CD4-positive, CD25-positive, alpha-beta regulatory T cell (primary cell): ENCODE results near the gene NGB. TPM values are rescaled to one million over a fixed set of nuclear protein-coding genes. Genes with fewer than 3 reads are reported as not detected.
A peak's percentile ranks its signal among the peaks of the same experiment; 100 is the strongest.

Experiments
- ATAC-seq, 2 donors: fragments of 150-1000 bp; cut with Tn5 transposase; one replicate each; pipeline ENCODE4 v1.10.0; 2021; ENCODE audit warnings: low read depth in 2 of 2, moderate number of reproducible peaks in 2 of 2, moderate library complexity in 1 of 2
- DNase-seq, 3 donors: peaks; one replicate each; pipeline versions ENCODE4 v3.0.0 to v3.0.0-alpha.2; 2012 to 2022; ENCODE audit warnings: mixed read lengths in 1 of 3
- H3K27ac ChIP-seq: one replicate; pipeline ENCODE4 v1.7.0; 2013; ENCODE audit warnings: mild to moderate bottlenecking, low read length; ENCODE audit not compliant: insufficient read depth, poor library complexity, severe bottlenecking
- H3K27me3 ChIP-seq: one replicate; pipeline ENCODE4 v1.7.0; 2013; ENCODE audit warnings: low read length; ENCODE audit not compliant: control insufficient read depth, insufficient read depth
- H3K36me3 ChIP-seq: one replicate; pipeline ENCODE4 v1.7.0; 2013; ENCODE audit warnings: mild to moderate bottlenecking, low read length, moderate library complexity; ENCODE audit not compliant: control insufficient read depth, insufficient read depth
- H3K4me1 ChIP-seq: 2 replicates; pipeline ENCODE4 v1.7.0; 2013; ENCODE audit warnings: mild to moderate bottlenecking, low read length; ENCODE audit not compliant: insufficient read depth, control insufficient read depth, poor library complexity, severe bottlenecking
- H3K4me3 ChIP-seq: one replicate; pipeline ENCODE4 v1.7.0; 2013; ENCODE audit warnings: low read depth, mild to moderate bottlenecking, low read length, moderate library complexity
- H3K9me3 ChIP-seq, 2 experiments: 1 replicate in 1 of 2; 2 replicates in 1 of 2; pipeline ENCODE4 v1.7.0; 2013; ENCODE audit warnings: low read length in 2 of 2, mild to moderate bottlenecking in 1 of 2, moderate library complexity in 1 of 2; ENCODE audit not compliant: control insufficient read depth in 2 of 2
- H3K27ac Mint-ChIP-seq, 3 donors: one replicate each; pipeline ENCODE4 v1.8.0; 2020 to 2022; ENCODE audit warnings: mild to moderate bottlenecking in 3 of 3, mixed read lengths in 3 of 3, moderate library complexity in 2 of 3
- H3K27me3 Mint-ChIP-seq: one replicate; pipeline ENCODE4 v1.8.0; 2022; ENCODE audit warnings: mild to moderate bottlenecking, mixed read lengths
- H3K36me3 Mint-ChIP-seq: one replicate; pipeline ENCODE4 v1.8.0; 2020; ENCODE audit warnings: mixed read lengths
- H3K4me1 Mint-ChIP-seq, 4 donors: one replicate each; pipeline ENCODE4 v1.8.0; 2020 to 2022; ENCODE audit warnings: mixed read lengths in 4 of 4, mild to moderate bottlenecking in 1 of 4
- H3K4me3 Mint-ChIP-seq, 4 donors: one replicate each; pipeline ENCODE4 v1.8.0; 2020 to 2022; ENCODE audit warnings: mild to moderate bottlenecking in 4 of 4, mixed read lengths in 4 of 4, moderate library complexity in 3 of 4
- H3K9me3 Mint-ChIP-seq, 7 donors: one replicate each; pipeline ENCODE4 v1.8.0; 2020 to 2022; ENCODE audit warnings: mixed read lengths in 7 of 7, mild to moderate bottlenecking in 3 of 7, moderate library complexity in 2 of 7
- polyA plus RNA-seq, 4 donors: library from polyadenylated mRNA; unstranded; fragments of 300-500 nt; fragmentation: Illumina TruSeq; gene quantifications; one replicate each; pipeline ENCODE4 v1.2.3, GENCODE V29; 2021
- total RNA-seq: library from RNA; stranded (reverse); gene quantifications from one replicate; pipeline ENCODE4 v1.2.3, GENCODE V29; 2022

NGB gene
- total and polyA plus RNA-seq, 5 donors from 2014 or later = not detected

GRCh38 chr14:77260199-77260598 is 10.8 kb downstream of the NGB start:
- Histone ChIP-seq H3K4me1 (no peaks in the 10 kb centered on the region), H3K9me3 (no peaks in the 10 kb centered on the region), H3K36me3 (no peaks in the 10 kb centered on the region), H3K27ac (no peak overlapping the region), H3K27me3 (no peaks in the 10 kb centered on the region), H3K4me3 (no peak overlapping the region)
- Mint-ChIP-seq H3K27me3 (peaks cover 8% of the 10 kb centered on the region), H3K4me1 (no peaks in the 10 kb centered on the region), H3K36me3 (no peaks in the 10 kb centered on the region), H3K9me3 (no peaks in the 10 kb centered on the region), H3K27ac (peak overlapping the region in 1 of 3 donors; percentile 25), H3K4me3 (no peak overlapping the region)
- ATAC-seq (no peak), DNase-seq (no peak)

GRCh38 chr14:77259025-77259715 is 11.8 kb downstream of the NGB start:
- no peaks in the 10 kb centered on the region for H3K4me1 Mint-ChIP-seq
- no peaks in the 10 kb centered on the region for H3K36me3 Mint-ChIP-seq
- no peaks in the 10 kb centered on the region for H3K9me3 Mint-ChIP-seq

GRCh38 chr14:77258566-77258965 is 12.4 kb downstream of the NGB start:
- Histone ChIP-seq H3K36me3 (no peaks in the 10 kb centered on the region), H3K27ac (no peak overlapping the region), H3K4me1 (no peaks in the 10 kb centered on the region), H3K9me3 (no peaks in the 10 kb centered on the region), H3K4me3 (no peak overlapping the region), H3K27me3 (no peaks in the 10 kb centered on the region)
- H3K27me3 Mint-ChIP-seq = peaks cover 8% of the 10 kb centered on the region
- no peaks in the 10 kb centered on the region for H3K4me1 Mint-ChIP-seq
- no peaks in the 10 kb centered on the region for H3K9me3 Mint-ChIP-seq
- ATAC-seq (no peak), DNase-seq (no peak)
- no peaks in the 10 kb centered on the region for H3K36me3 Mint-ChIP-seq
- no peak overlapping the region for H3K27ac Mint-ChIP-seq
- H3K4me3 Mint-ChIP-seq = no peak overlapping the region

More at GRCh38 chr14:77259025-77259715, 11.8 kb downstream of the NGB start:
- no peak overlapping the region for H3K4me3 Mint-ChIP-seq
- Histone ChIP-seq H3K9me3 (no peaks in the 10 kb centered on the region), H3K36me3 (no peaks in the 10 kb centered on the region), H3K27me3 (no peaks in the 10 kb centered on the region), H3K4me3 (no peak overlapping the region), H3K27ac (no peak overlapping the region), H3K4me1 (no peaks in the 10 kb centered on the region)
- no peak for DNase-seq
- H3K27me3 Mint-ChIP-seq = peaks cover 8% of the 10 kb centered on the region
- no peak for ATAC-seq
- no peak overlapping the region for H3K27ac Mint-ChIP-seq

DNA sequence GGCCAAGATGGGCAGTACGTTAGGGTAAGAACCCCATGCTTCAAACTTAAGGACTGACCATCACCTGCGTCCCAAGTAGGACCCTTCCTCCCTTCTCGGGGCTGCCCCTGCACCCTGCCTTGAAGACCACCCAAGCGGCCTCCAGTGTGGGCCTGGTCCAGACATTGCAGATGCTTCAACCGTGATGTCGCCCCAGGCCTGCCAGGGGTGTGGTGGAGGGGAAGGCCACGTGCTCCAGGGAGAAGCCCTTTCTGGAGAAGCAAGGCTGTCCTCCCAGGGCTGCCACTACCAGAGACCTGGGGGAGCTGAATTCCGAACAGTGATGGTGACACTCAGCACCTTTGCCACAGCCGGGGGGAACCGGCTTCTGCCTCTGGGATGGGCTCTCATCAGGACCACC is 13.3 kb downstream of the NGB start:
- no peak for DNase-seq
- no peak overlapping the region for H3K4me3 ChIP-seq
- Mint-ChIP-seq H3K4me1 (no peaks in the 10 kb centered on the region), H3K27me3 (peaks cover 8% of the 10 kb centered on the region), H3K4me3 (no peak overlapping the region), H3K27ac (no peak overlapping the region), H3K9me3 (no peaks in the 10 kb centered on the region), H3K36me3 (no peaks in the 10 kb centered on the region)
- no peaks in the 10 kb centered on the region for H3K36me3 ChIP-seq
- no peaks in the 10 kb centered on the region for H3K4me1 ChIP-seq
- no peaks in the 10 kb centered on the region for H3K9me3 ChIP-seq
- no peak for ATAC-seq
- no peak overlapping the region for H3K27ac ChIP-seq
- no peaks in the 10 kb centered on the region for H3K27me3 ChIP-seq

- Mint-ChIP-seq H3K4me3 (no peak overlapping the region), H3K9me3 (no peaks in the 10 kb centered on the region), H3K4me1 (no peaks in the 10 kb centered on the region), H3K27ac (no peak overlapping the region), H3K27me3 (peaks cover 8% of the 10 kb centered on the region), H3K36me3 (no peaks in the 10 kb centered on the region)
- DNase-seq (no peak), ATAC-seq (no peak)
- H3K9me3 ChIP-seq = no peaks in the 10 kb centered on the region
- no peaks in the 10 kb centered on the region for H3K4me1 ChIP-seq
- H3K36me3 ChIP-seq = no peaks in the 10 kb centered on the region
- H3K27me3 ChIP-seq = no peaks in the 10 kb centered on the region
- no peak overlapping the region for H3K27ac ChIP-seq
- H3K4me3 ChIP-seq = no peak overlapping the region
These were observed 14.3 kb downstream of the NGB start for GRCh38 chr14:77256694-77257093.

DNA sequence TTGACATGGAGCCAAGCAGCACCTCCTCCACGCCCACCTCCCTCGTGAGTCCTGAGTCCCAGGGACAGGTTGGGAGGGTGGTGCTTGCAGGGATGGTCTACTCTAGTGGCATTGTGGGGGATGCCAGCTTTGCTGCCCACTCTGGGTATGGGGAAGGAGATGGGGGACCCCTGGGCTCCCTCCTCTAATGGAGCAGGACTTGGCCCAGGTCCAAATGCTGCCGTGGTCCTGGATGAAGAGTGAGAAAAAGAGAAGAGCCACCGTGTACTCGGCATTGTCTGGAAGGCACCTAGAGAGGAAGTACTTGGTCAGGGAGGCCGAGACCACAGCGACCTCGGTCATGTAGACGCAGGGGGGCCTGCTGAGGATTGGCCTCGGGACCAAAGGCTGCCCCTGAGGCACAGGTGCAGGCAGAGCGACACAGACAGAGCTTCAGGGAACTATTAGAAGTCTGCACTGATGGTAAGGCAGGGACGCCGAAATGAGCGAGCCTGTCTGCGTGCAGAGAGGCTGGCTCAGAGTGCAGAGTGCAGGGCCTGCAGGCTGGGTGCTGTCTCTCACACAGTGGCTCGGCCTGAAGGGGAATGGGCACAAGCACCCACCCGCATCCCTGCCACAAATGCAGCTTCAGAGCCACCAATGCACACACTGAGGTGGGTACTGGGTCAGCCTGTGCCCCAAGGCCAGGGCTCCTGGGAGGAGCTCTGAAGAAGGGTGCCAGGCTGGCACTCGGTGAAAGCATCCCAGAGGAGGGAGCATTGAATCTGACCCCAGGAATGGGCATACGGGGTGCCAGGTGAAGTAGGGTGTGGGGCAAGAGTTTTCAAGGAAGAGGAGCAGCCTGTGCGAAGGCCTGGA is 17.4 kb downstream of the NGB start:
- Histone ChIP-seq H3K36me3 (no peaks in the 10 kb centered on the region), H3K27ac (no peak overlapping the region), H3K9me3 (no peaks in the 10 kb centered on the region), H3K4me3 (no peak overlapping the region), H3K27me3 (no peaks in the 10 kb centered on the region), H3K4me1 (no peaks in the 10 kb centered on the region)
- DNase-seq (no peak), ATAC-seq (no peak)
- no peak overlapping the region for H3K4me3 Mint-ChIP-seq
- H3K27ac Mint-ChIP-seq = no peak overlapping the region
- peaks cover 5% of the 10 kb centered on the region for H3K27me3 Mint-ChIP-seq
- no peaks in the 10 kb centered on the region for H3K9me3 Mint-ChIP-seq
- H3K36me3 Mint-ChIP-seq = no peaks in the 10 kb centered on the region
- H3K4me1 Mint-ChIP-seq = no peaks in the 10 kb centered on the region

DNA sequence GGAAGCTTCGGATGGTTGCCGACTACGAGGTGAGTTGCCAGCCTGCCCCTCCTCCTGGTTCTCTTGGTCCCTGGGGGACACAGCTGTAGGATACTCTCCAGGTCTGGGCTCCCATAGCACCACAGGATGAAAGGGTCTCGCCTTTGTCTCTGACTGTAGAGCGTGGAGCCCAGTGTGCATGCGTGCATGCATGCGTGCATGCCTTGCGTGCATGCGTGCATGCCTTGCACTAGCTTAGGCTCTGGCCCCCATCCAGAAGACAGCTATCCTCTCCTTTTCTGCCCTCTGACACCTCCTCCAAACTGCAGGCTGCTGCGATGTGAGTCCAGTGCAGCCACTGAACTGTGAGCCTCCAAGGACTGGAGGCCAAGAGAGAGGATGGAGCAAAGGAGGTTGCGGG is 19.1 kb downstream of the NGB start:
- Mint-ChIP-seq H3K27me3 (peaks cover 11% of the 10 kb centered on the region), H3K36me3 (no peaks in the 10 kb centered on the region)
- no peak for ATAC-seq

More for the DNA sequence above, 19.1 kb downstream of the NGB start:
- no peak for DNase-seq
- Histone ChIP-seq H3K27me3 (no peaks in the 10 kb centered on the region), H3K4me1 (no peaks in the 10 kb centered on the region), H3K36me3 (no peaks in the 10 kb centered on the region), H3K4me3 (no peak overlapping the region), H3K9me3 (no peaks in the 10 kb centered on the region), H3K27ac (no peak overlapping the region)
- H3K27ac Mint-ChIP-seq = no peak overlapping the region
- H3K4me3 Mint-ChIP-seq = no peak overlapping the region
- no peaks in the 10 kb centered on the region for H3K9me3 Mint-ChIP-seq
- no peaks in the 10 kb centered on the region for H3K4me1 Mint-ChIP-seq
